GM20431 (cell line): ENCODE measurements around the gene SNCA.

Experiments used
- in situ Hi-C: fragments of 300-500 bp; cut with MseI, MboI; formaldehyde crosslinking; loops from one replicate; pipeline ENCODE4 v1.15.0; 2020; ENCODE audit warnings: low sequenced_read_pairs; ENCODE audit not compliant: unreplicated experiment

The SNCA gene

GRCh38 chr4:89836897-89837384 lies at the start of gene SNCA:
SNCA (minus strand) TSS chr4:89837161; CDS start chr4:89835667, 1,494 bp downstream.
- in situ Hi-C loops, result no loop called here

DNA sequence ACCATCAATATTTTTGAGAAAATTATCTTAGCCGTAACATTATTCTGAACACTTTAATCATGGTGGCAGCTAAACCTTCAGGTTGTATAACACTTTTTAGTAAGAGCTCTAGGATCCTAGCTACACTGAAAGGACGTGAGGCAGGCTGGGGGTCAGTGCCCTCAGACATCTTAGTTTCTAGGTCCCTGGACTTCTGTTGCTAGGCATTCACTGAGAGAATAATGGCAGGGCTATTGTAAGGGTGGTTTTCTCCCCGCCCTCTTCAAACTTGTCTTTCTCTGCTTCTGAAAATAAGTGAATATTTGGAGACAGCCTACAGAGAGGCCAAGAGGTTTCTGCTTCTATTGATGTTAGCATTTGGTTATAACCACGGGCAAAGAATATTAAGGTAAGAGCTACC lies 42.3 kb upstream of the SNCA start:
- in situ Hi-C loops, result no loop called here

DNA sequence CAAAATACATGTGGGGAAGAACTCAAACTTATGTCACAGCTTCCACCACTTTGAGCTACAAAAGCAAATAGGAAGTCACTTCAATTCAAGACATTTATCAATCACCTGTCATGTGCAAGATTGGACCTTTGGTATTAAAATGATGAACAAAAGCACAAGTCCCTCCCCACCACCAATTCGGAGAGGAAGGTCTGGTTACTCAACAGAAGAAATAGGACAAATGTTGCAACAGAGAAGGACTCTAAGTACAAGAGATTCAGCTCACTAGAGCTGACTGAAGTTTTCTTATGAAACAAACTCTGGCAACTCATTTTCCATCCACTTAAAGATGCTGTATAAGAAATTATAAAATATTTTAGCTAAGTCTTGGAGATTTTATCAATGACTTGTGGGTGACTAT lies 41.6 kb upstream of the SNCA start:
- in situ Hi-C loops, result no loop called here

GRCh38 chr4:89876548-89876947 lies 39.6 kb upstream of the SNCA start:
- in situ Hi-C loops, result no loop called here

- in situ Hi-C loops, result no loop called here
Measured at GRCh38 chr4:89871211-89871610, 34.2 kb upstream of the SNCA start.

DNA sequence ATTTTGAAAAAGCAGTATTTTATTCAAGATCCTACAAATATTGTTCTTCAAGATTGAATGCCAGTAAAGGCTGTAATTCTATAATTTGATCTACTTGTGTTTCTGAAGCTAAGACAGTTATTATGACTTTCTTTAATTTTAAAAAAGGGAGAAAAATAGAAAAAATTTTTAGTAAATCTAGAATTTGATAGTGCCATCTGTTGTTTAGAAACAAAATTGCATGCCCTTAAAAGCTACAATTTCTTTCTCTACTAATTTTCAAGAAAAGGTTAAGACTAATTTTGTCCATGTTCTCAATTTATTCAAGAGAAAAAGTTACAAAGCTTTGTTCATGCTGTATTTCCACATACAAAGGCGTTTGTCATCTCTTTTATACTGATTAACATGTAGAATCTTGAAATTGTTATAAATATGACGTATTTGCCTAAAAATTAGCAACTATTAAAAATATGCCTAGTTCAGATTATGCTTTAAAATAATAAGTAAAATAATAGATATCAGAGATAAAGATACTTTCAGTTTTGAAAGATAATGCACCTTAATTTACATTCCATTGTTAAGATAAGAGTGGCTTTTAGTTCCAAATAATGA lies 32.1 kb upstream of the SNCA start:
- in situ Hi-C loops, result no loop called here

DNA sequence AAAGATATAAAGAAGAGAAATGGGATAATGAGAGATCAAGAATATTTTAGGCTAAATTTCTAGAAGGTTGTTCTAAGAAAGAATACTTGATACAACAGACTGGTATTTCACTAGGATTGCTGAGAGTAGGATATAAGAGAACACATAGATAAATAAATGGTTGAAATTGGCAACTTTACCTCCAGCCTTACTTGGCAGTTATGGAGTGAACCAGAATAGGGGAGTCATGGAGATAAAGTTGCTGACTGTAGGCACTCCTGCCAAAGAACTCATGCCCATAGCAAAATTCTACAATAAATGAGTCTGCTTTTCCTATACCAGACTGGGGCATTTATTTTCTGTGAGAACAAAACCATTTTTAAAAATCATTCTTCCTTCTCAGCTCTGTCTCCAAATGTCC lies 31.3 kb upstream of the SNCA start:
- in situ Hi-C loops, result no loop called here

DNA sequence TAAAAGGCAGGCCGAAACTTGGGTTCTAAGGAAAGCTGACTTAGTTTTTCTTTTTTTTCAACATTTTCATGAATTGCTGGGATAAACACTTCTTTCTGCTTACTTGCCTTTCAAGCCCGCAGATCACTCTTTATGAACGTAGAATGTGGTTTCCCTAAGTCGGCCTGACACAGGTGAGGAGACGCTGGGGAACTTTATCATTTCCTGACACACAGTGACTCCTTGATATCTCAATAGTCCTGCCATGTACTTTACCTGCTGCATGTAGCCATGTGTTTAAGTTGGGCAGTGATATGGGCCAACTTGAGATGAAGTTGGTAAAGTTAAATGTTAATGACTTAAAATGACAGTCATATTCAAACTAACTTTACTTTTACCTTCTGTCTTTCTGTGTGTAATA lies 26.6 kb upstream of the SNCA start:
- in situ Hi-C loops, result no loop called here

DNA sequence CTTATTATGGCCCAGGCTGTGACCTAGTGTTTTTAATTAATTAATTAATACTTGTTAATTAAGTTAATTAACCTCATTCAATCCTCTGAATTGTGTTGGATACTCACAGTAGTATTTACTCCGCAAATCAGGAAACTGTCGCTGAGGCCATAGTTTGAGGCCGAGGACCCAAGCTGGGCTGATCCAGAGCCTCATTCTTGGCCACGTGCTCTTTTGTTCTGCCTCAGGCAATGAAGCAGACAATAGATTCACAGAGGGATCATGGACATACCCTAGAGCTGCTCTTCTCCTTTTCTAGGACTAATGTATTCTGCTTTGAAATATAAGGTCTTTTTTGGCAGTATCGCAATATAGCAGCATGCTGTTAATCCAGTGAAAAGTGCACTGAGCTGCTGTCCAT lies 24.0 kb upstream of the SNCA start:
- in situ Hi-C loops, result no loop called here

GRCh38 chr4:89855236-89855635 lies 18.3 kb upstream of the SNCA start:
- in situ Hi-C loops, result no loop called here

DNA sequence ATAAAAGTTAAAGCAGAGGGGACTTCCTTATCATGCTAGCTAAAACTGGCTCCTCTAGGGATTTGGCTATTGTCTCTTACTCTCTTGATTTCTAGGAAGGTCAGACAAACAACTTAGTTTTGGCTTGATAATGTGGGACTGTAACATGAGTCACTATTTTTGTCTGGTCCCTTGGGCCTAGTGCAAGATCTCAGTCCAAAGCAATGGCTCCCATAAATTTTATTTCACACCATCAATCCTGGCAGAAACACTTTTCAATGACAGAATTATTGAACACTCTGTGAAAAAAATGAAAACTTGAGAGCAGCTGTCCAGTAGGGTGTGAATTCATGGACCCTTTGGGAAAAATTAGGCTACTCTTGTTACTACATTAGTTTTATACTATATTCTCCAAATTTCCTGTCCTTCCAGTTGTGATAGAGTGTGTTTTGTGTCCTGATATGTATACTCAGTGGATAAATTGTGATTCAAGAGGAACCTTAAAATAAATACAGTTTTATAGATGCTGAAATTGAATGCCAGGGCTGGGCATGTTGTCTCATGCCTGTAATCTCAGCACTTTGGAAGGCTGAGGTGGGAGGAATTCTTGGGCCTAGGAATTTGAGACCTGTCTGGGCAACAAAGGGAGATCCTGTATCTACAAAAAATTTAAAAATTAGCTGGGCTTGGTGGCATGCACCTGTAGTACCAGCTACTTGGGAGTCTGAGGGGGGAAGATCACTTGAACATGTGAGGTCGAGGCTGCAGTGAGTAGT lies 10.8 kb upstream of the SNCA start:
- in situ Hi-C loops, result no loop called here

DNA sequence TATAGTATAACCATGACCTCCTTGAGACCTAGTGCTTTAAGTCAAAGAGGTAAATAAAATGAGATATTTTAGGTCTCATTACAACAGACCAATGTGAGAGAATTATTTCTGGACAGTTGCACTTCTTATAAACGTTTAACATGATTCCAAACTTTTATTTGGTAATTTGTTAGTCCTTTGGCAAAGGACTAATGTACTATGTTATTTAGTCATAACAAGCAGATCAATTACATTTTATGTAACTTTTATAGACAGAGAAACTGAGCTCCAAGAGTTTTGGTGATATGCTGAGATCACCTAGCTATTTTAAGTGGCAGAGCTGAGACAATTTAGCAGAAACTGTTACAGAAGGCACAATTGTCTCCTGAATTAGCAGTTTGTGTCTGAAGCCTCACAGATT lies 2.6 kb upstream of the SNCA start:
- in situ Hi-C loops, result no loop called here

DNA sequence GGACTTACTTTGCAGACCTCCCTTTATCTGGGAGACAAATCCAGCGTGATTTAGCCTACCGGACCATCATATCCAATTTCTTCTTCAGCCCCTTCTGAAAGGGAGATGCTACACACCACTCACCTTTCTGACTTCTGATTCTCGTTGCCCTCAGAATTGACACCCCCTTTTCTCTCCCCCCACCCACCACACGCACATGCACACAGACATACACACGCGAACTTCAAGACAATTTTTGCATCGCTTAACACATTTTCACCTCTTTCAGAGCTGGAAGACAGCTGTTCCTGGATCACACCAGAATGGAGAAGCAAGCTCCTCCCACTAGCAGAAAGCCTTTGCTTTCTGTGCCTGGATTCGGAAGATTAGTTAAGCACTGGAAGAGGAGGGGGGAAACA lies 1.0 kb upstream of the SNCA start:
- in situ Hi-C loops, result no loop called here

DNA sequence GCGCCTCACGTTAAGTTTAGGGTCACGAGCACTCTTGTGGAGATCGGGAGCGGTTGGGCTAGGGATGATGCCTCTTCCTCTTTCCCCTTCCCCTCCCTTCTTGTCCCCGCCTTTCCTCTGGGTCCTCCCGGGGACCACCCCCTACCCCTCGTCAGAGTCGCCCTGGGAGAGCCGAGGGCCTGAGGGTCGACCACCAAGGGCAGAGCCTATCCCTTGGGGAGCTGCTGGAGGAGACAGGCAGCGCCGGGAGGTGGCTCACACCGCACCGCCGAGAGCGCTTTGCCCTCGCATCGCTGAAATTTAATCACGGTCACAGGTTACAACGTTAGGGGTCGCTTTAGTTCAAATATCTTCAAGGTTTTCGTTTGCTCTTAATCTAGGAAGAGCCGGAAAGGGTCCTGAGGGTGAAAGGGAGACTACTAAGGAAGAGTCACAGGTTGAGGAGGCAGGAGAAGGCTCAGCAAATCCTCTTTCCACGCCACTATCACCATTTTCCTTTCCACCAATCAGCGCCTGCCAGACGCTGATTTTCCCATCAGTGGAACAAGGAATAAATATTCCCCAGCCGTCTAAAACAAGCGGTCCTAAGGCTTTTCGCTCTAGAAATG lies 528 bp upstream of the SNCA start:
- in situ Hi-C loops, result no loop called here

DNA sequence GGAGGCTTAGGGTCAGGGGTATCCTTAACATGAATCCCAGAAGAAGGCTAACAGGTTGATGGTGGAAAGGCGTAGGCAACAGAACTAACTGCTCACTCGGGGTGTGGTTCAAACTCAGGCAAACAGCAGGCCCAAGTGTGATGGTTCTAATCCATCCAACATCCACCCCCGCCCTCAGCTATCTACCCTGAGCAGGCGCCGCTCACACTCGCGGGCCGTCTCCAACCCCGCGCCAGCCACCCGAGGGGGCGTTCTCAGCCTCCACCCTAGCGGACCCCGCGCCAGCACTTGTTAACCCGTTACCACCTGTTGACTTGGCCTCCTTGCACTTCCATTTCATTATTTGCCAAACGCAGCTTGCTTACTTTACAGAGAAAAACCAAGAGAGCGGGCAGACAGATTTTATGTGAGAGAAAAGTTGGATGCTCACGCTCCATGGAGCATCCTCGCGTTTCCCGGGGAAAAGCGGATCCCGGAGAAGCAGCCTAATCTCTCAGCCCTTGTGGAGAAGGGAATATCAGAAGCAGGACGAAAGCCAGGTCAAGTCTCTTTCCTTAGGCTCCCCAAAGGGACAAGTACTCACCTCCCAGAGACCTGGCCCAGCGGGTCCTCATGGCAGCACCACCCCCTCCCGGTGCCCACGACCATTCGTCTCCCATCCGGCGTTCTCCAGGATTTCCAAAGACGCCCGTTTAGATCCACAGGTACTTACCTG lies 773 bp downstream of the SNCA start:
- in situ Hi-C loops, result no loop called here

DNA sequence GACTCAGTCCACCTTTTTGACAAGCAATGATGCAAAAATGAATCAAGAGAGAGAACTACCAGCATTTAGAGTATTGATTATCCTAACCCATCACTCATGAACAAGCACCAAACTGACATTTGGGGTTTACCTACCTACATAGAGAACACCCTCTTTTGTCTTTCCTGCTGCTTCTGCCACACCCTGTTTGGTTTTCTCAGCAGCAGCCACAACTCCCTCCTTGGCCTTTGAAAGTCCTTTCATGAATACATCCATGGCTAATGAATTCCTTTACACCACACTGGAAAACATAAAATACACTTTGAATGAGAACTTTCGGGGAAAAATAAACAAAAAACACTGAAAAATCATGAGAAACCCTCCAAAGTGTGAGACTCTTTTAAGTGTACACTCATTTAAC lies 1.5 kb downstream of the SNCA start:
- in situ Hi-C loops, result no loop called here

GRCh38 chr4:89834486-89835209 lies 2.3 kb downstream of the SNCA start:
- in situ Hi-C loops, result no loop called here

GRCh38 chr4:89829470-89830138 lies 7.4 kb downstream of the SNCA start:
- in situ Hi-C loops, result no loop called here

- in situ Hi-C loops, result no loop called here
Measured at GRCh38 chr4:89823416-89823815, 13.5 kb downstream of the SNCA start.

DNA sequence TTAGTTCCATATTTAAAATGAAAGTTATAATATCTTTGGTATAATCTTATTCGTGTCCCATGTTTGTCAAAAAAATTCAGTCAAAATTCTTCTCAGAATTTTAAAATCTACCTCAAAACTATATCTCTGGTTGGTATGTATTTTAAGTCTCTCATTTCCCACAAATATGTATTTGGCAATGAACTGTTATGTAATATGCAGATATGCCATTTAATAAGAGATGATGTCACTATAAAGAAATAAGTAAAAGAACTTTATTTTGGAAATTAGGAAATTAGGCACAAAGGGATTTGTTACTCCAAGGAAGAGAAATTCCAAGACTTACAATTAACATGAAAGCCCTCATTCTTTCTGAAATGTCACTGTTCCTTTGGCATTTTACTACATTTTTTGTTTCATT lies 15.3 kb downstream of the SNCA start:
- in situ Hi-C loops, result no loop called here
